ENCODE results near the gene CAND2. TPM values are rescaled to one million over a fixed set of nuclear protein-coding genes. Genes with fewer than 3 reads are reported as not detected.
"Not testable (repeated sequence)": the region's sequence is repeated elsewhere in the genome, so short reads cannot be mapped to it uniquely, and the experiment has no call there.

CAND2 gene
- total RNA-seq, 2 experiments from 2014 or later = 2.4 to 2.6 TPM

- H3K4me1 Mint-ChIP-seq = no peaks in the 10 kb centered on the region
- no peaks in the 10 kb centered on the region for H3K9me3 Mint-ChIP-seq
- no peaks in the 10 kb centered on the region for H3K36me3 Mint-ChIP-seq
- H3K27ac Mint-ChIP-seq = no peak overlapping the region
- H3K4me3 Mint-ChIP-seq = no peak overlapping the region
- DNase-seq = peak; percentile 28
- peaks cover 29% of the 10 kb centered on the region for H3K27me3 Mint-ChIP-seq
Measured at GRCh38 chr3:12782172-12782815, 14.2 kb upstream of the CAND2 start.

GRCh38 chr3:12785096-12785495 is 11.4 kb upstream of the CAND2 start:
- peaks cover 30% of the 10 kb centered on the region for H3K27me3 Mint-ChIP-seq
- DNase-seq = no peak
- no peak overlapping the region for H3K4me3 Mint-ChIP-seq
- H3K9me3 Mint-ChIP-seq = no peaks in the 10 kb centered on the region
- no peaks in the 10 kb centered on the region for H3K4me1 Mint-ChIP-seq
- no peak overlapping the region for H3K27ac Mint-ChIP-seq
- no peaks in the 10 kb centered on the region for H3K36me3 Mint-ChIP-seq

DNA sequence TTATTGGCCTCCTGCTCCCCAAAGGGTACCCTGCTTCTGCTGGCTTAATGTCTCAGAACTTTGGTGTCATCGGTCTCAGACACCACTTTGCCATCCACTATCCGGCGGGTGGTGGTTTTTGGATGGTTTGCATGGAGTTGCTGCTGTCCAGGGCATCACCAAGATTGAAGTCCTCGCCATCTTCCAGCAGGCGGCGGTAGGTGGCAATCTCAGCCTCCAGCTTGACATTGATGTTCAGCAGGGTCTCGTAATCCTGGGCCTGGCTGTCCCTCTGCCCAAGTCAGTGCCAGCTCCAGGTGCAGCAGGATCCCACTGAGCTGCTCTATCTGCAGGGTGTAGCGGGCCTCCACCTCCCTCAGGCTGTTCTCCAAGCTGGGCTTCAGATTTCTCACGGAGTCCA is 9.1 kb upstream of the CAND2 start:
- not testable (repeated sequence) for H3K4me3 Mint-ChIP-seq, H3K27ac Mint-ChIP-seq, H3K36me3 Mint-ChIP-seq, H3K9me3 Mint-ChIP-seq, H3K4me1 Mint-ChIP-seq
- peak; percentile 68 for DNase-seq
- H3K27me3 Mint-ChIP-seq = peaks cover 24% of the 10 kb centered on the region

DNA sequence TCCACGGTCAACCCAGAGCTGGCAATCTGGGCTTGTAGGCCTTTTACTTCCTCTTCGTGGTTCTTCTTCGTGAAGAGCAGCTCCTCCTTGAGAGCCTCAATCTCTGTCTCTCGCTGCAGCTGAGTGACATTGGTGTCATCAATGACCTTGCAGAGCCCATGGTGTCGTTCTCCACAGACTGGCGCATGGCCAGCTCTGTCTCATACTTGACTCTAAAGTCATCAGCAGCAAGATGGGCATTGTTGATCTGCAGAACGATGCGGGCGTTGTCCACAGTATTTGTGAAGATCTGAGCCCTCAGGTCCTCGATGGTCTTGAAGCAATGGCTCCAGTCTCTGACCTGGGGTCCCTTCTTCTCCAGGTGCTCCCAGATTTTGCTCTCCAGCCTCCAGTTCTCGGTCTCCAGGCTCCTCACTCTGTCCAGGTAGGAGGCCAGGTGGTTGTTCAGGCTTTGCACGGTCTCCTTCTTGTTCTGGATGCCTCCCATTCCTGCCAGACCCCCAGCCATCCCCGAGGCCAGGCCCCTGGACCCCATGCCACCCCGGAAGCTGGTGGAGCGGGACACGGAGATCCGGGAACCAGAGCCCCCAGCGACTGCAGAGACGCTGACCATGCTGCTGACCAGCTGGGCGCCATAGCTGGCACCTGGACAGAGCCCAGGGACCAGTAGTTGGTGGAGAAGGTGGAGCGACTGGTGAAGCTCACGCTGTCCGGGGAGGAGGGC is 8.4 kb upstream of the CAND2 start:
- not testable (repeated sequence) for H3K4me1 Mint-ChIP-seq, H3K27ac Mint-ChIP-seq, DNase-seq, H3K36me3 Mint-ChIP-seq, H3K9me3 Mint-ChIP-seq, H3K4me3 Mint-ChIP-seq
- peaks cover 18% of the 10 kb centered on the region for H3K27me3 Mint-ChIP-seq

DNA sequence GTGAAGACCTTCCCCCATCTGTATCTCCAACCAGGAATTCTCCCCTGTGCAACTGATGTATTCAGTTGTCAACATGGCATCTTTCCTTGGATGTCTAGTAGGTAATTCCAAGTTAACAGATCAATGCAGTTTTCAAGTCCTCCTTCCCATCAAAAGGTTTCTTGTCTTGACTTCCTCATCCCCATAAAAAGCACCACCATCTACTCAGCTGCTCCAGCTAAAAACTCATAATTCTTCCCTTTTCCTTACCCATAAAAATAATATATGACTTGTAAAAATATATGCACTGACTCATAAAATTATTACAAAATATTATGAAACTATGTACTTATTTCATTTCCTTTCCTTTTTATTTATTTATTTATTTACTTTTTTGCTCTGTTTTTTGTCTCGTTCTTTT is 5.0 kb upstream of the CAND2 start:
- Mint-ChIP-seq H3K9me3 (no peaks in the 10 kb centered on the region), H3K27ac (no peak overlapping the region), H3K4me3 (no peak overlapping the region), H3K4me1 (peaks cover 3% of the 10 kb centered on the region), H3K36me3 (no peaks in the 10 kb centered on the region), H3K27me3 (peaks cover 12% of the 10 kb centered on the region)
- no peak for DNase-seq

DNA sequence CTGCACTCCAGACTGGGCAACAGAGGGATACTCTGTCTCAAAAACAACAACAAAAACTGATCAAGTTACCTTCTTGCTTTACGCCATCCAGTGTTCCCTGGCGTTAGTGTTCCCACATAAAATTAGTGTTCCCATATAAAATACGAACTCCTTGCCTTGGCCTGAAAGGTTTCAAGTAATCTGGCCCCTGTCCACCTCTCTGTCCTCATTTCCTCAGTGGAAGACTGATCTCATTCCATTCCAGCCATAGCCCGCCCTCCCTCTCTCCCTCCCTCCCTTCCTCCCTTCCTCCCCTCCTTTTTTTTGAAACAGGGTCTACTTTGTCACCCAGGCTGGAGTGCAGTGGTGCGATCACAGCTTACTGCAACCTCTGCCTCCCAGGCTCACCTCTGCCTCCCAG is 2.8 kb upstream of the CAND2 start:
- H3K4me3 Mint-ChIP-seq = no peak overlapping the region
- H3K27me3 Mint-ChIP-seq = peaks cover 5% of the 10 kb centered on the region
- no peak for DNase-seq
- no peak overlapping the region for H3K27ac Mint-ChIP-seq
- no peaks in the 10 kb centered on the region for H3K9me3 Mint-ChIP-seq
- no peaks in the 10 kb centered on the region for H3K36me3 Mint-ChIP-seq
- H3K4me1 Mint-ChIP-seq = peaks cover 3% of the 10 kb centered on the region

DNA sequence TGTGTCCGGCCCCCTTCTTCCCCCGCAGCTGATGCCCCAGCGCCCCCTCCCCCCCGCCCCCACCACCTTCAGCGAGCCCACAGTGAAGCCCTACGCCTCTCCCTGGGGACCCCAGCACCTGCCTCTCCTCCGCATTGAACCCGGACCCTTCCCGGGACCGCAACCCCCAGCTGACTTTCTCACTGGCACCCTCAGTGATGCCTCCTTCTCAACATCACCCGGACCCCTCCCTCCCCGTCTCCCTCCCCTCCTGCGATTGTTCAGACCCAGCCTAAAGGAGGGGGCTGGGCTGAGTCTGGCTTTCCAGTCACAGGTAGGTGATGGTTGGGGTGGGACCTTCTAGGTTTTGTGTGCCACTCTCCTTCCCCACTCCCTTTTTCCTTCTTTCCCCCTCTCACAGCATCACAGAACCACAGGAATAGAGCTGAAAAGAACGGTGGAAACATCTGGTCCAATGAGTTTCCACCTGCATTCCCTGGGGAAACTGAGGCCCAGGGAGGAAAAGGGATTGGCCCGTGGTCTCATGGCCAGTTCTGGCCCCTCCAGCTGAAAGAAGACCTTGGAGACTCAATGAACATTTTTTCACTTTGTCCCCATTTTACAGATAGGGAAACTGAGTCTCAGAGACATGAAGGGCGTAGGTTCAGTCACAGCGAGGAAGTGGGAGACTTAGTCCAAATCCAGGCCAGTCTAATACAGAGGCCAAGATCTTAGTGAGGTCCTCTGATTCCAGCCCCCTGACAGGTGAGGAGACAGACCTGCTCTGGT is 828 bp downstream of the CAND2 start:
- DNase-seq = no peak
- Mint-ChIP-seq H3K4me3 (peak overlapping the region; percentile 77), H3K27me3 (peaks cover 5% of the 10 kb centered on the region), H3K36me3 (no peaks in the 10 kb centered on the region), H3K9me3 (no peaks in the 10 kb centered on the region), H3K27ac (no peak overlapping the region), H3K4me1 (peaks cover 3% of the 10 kb centered on the region)

DNA sequence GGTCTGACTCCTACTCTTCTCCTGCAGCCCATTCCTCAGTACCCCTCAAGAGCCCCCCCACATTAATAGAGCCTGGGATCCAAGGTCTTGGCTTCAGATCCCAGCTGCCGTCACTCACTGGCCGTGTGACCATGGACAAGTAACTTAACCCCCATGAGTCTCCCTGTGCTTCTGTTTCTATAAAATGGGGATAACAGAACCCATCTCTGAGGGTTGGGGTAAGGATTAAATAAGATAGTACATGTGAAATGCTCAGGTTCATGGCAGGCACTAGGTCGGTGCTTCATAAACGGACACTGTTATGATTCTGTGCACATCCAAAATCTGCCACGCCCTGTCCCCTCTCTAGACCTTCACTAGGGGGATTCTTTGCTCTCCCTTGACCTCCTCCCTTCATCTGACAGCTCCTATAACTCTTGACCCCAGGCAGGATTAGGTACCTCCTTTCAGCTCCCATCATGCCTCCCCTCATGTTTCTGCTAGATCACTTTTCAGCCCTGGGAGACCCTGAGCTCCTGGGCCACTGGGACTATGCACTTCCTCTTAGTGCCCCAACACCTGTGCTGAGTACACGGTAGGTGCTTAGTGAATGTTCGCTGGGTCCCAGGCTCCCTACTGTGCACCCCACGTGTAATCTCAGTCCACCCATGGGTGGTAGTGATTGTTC is 1.5 kb downstream of the CAND2 start:
- DNase-seq = no peak
- Mint-ChIP-seq H3K4me1 (peaks cover 3% of the 10 kb centered on the region), H3K4me3 (no peak overlapping the region), H3K27me3 (peaks cover 5% of the 10 kb centered on the region), H3K36me3 (no peaks in the 10 kb centered on the region), H3K9me3 (no peaks in the 10 kb centered on the region), H3K27ac (no peak overlapping the region)

GRCh38 chr3:12798559-12799179 is 2.2 kb downstream of the CAND2 start:
- Mint-ChIP-seq H3K36me3 (peaks cover 2% of the 10 kb centered on the region), H3K27ac (no peak overlapping the region), H3K4me1 (peaks cover 3% of the 10 kb centered on the region), H3K4me3 (no peak overlapping the region), H3K9me3 (no peaks in the 10 kb centered on the region), H3K27me3 (peaks cover 5% of the 10 kb centered on the region)
- no peak for DNase-seq

DNA sequence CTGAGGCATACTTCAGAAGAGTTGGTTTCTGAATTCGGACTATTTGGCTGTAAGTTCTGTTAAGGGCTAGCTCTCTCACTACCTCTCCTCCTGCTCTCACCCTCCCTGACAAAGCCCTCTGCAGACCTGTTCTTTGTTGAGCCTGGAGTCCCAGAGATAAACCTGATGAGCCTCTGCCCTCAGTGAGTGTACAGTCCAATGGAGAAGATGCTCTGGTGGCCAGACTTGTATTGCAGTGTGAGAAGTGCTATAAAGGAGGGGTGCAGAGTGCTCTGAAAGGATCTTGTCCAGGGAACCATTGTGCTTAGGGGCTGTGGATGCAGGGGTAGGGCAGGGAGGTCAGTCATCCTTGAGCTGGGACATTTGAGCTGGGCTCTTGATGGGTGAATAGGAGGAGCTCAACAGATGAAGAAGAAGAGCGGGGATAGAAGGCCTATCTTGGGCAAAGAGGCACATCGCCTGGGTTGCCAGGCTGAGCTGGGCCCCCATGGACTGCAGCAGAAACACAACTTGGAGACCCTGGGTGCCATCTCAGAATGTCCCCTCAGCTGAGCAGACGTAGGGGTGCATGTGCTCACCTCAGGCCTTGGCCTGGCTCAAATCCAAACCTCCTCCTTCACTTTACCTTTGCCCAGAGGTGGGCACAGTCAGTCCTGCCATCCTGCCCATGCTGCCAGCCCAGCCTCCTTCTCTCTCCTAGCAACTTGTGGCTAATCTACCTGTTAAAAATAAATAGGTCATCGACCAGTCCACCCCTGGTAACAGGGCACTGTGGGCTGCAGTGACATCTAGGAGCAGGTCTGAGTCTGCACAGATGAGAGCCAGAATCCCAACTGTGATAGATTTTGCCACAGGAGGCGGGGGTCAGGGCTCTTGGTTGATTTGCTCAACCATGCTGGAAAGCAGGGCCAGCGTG is 3.3 kb downstream of the CAND2 start:
- no peaks in the 10 kb centered on the region for H3K9me3 Mint-ChIP-seq
- peaks cover 3% of the 10 kb centered on the region for H3K4me1 Mint-ChIP-seq
- peaks cover 2% of the 10 kb centered on the region for H3K36me3 Mint-ChIP-seq
- no peak overlapping the region for H3K4me3 Mint-ChIP-seq
- DNase-seq = no peak
- H3K27ac Mint-ChIP-seq = no peak overlapping the region
- peaks cover 5% of the 10 kb centered on the region for H3K27me3 Mint-ChIP-seq

DNA sequence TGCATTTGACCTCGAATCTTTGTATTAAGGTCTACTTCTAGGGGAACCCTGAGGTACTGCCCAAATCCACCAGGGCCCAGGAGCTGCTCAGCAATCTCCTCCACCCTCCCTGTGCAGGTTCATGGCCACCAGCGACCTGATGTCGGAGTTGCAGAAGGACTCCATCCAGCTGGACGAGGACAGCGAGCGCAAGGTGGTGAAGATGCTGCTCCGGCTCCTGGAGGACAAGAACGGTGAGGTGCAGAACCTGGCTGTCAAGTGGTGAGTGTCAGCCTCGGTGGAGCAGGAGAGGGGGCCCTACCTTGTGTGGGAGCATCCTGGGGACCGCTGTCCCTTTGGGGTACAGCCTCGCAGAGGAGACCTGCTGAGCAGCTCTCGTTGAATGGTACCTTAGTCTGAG is 6.9 kb downstream of the CAND2 start:
- H3K4me1 Mint-ChIP-seq = no peaks in the 10 kb centered on the region
- no peak overlapping the region for H3K4me3 Mint-ChIP-seq
- H3K27ac Mint-ChIP-seq = no peak overlapping the region
- peaks cover 2% of the 10 kb centered on the region for H3K36me3 Mint-ChIP-seq
- no peaks in the 10 kb centered on the region for H3K27me3 Mint-ChIP-seq
- no peaks in the 10 kb centered on the region for H3K9me3 Mint-ChIP-seq
- no peak for DNase-seq

DNA sequence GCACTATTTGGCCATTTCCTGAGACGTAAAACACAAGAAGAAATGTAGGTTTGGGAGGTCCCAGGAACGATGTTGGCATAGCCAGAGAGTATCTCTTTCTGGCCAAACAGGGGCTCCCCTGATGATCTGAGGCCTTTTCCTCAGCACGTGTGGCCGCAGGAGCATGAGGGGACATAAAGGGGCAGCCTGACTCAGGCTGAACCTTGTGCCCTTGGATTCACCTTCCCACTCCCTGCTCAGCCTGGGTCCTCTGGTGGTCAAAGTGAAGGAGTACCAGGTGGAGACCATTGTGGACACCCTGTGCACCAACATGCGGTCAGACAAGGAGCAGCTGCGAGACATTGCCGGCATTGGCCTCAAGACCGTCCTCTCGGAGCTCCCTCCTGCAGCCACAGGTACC is 10.6 kb downstream of the CAND2 start:
- Mint-ChIP-seq H3K27ac (no peak overlapping the region), H3K9me3 (no peaks in the 10 kb centered on the region), H3K27me3 (no peaks in the 10 kb centered on the region), H3K4me1 (peaks cover 5% of the 10 kb centered on the region), H3K4me3 (no peak overlapping the region), H3K36me3 (peaks cover 2% of the 10 kb centered on the region)
- DNase-seq = no peak

GRCh38 chr3:12807601-12808359 is 11.3 kb downstream of the CAND2 start:
- H3K9me3 Mint-ChIP-seq = no peaks in the 10 kb centered on the region
- no peaks in the 10 kb centered on the region for H3K27me3 Mint-ChIP-seq
- H3K4me3 Mint-ChIP-seq = no peak overlapping the region
- H3K4me1 Mint-ChIP-seq = peaks cover 5% of the 10 kb centered on the region
- H3K36me3 Mint-ChIP-seq = peaks cover 2% of the 10 kb centered on the region
- no peak for DNase-seq
- no peak overlapping the region for H3K27ac Mint-ChIP-seq
